ENCODE results near the gene ETV1.
"Not testable (repeated sequence)": the region's sequence is repeated elsewhere in the genome, so short reads cannot be mapped to it uniquely, and the experiment has no call there.

ETV1 gene

GRCh38 chr7:13933091-13933490, 56.4 kb downstream of the ETV1 start:
- Histone ChIP-seq H3K9me3 (ENCODE audit: control insufficient read depth, insufficient read depth, low read length) (no peaks in the 10 kb centered on the region), H3K9ac (ENCODE audit: low read depth, low read length) (no peak overlapping the region), H3K4me3 (ENCODE audit: low read depth, low read length) (no peak overlapping the region), H3K36me3 (ENCODE audit: control insufficient read depth, insufficient read depth, low read length) (peaks cover 76% of the 10 kb centered on the region), H3K27ac (ENCODE audit: low read depth, low read length) (no peak overlapping the region), H3K4me1 (ENCODE audit: control insufficient read depth, insufficient read depth, low read length) (no peaks in the 10 kb centered on the region; the same call in 1 of the 2 replicates), H3K27me3 (ENCODE audit: control insufficient read depth, insufficient read depth, low read length) (no peaks in the 10 kb centered on the region)

GRCh38 chr7:13932131-13932530, 57.3 kb downstream of the ETV1 start:
- H3K9me3 ChIP-seq (ENCODE audit: control insufficient read depth, insufficient read depth, low read length): no peaks in the 10 kb centered on the region
- no peak overlapping the region for H3K9ac ChIP-seq (ENCODE audit: low read depth, low read length)
- no peaks in the 10 kb centered on the region; the same call in 1 of the 2 replicates for H3K4me1 ChIP-seq (ENCODE audit: control insufficient read depth, insufficient read depth, low read length)

GRCh38 chr7:13921062-13921461, 68.4 kb downstream of the ETV1 start:
- Histone ChIP-seq H3K27ac (ENCODE audit: low read depth, low read length) (no peak overlapping the region), H3K4me3 (ENCODE audit: low read depth, low read length) (no peak overlapping the region), H3K9me3 (ENCODE audit: control insufficient read depth, insufficient read depth, low read length) (no peaks in the 10 kb centered on the region), H3K27me3 (ENCODE audit: control insufficient read depth, insufficient read depth, low read length) (no peaks in the 10 kb centered on the region), H3K36me3 (ENCODE audit: control insufficient read depth, insufficient read depth, low read length) (peaks cover 5% of the 10 kb centered on the region; the same call in 1 of the 2 replicates), H3K4me1 (ENCODE audit: control insufficient read depth, insufficient read depth, low read length) (peaks cover 11% of the 10 kb centered on the region), H3K9ac (ENCODE audit: low read depth, low read length) (no peak overlapping the region)

More at GRCh38 chr7:13932131-13932530, 57.3 kb downstream of the ETV1 start:
- Histone ChIP-seq H3K27ac (ENCODE audit: low read depth, low read length) (no peak overlapping the region), H3K4me3 (ENCODE audit: low read depth, low read length) (no peak overlapping the region), H3K27me3 (ENCODE audit: control insufficient read depth, insufficient read depth, low read length) (no peaks in the 10 kb centered on the region), H3K36me3 (ENCODE audit: control insufficient read depth, insufficient read depth, low read length) (peaks cover 77% of the 10 kb centered on the region)

- peak overlapping the region; percentile 26 for H3K27ac ChIP-seq (ENCODE audit: low read depth, low read length)
- peaks cover 11% of the 10 kb centered on the region for H3K4me1 ChIP-seq (ENCODE audit: control insufficient read depth, insufficient read depth, low read length)
- no peak overlapping the region for H3K4me3 ChIP-seq (ENCODE audit: low read depth, low read length)
- H3K27me3 ChIP-seq (ENCODE audit: control insufficient read depth, insufficient read depth, low read length): no peaks in the 10 kb centered on the region
- H3K9me3 ChIP-seq (ENCODE audit: control insufficient read depth, insufficient read depth, low read length): no peaks in the 10 kb centered on the region
- peaks cover 2% of the 10 kb centered on the region; the same call in 1 of the 2 replicates for H3K36me3 ChIP-seq (ENCODE audit: control insufficient read depth, insufficient read depth, low read length)
- no peak overlapping the region for H3K9ac ChIP-seq (ENCODE audit: low read depth, low read length)
Measured at GRCh38 chr7:13920053-13920697, 69.3 kb downstream of the ETV1 start.

GRCh38 chr7:13918333-13918732, 71.1 kb downstream of the ETV1 start:
- H3K9me3 ChIP-seq (ENCODE audit: control insufficient read depth, insufficient read depth, low read length); H3K4me3 ChIP-seq (ENCODE audit: low read depth, low read length); H3K9ac ChIP-seq (ENCODE audit: low read depth, low read length); H3K36me3 ChIP-seq (ENCODE audit: control insufficient read depth, insufficient read depth, low read length); H3K27me3 ChIP-seq (ENCODE audit: control insufficient read depth, insufficient read depth, low read length); H3K27ac ChIP-seq (ENCODE audit: low read depth, low read length): not testable (repeated sequence)
- H3K4me1 ChIP-seq (ENCODE audit: control insufficient read depth, insufficient read depth, low read length): peaks cover 11% of the 10 kb centered on the region

GRCh38 chr7:13917103-13917502, 72.4 kb downstream of the ETV1 start:
- not testable (repeated sequence) for H3K9ac ChIP-seq (ENCODE audit: low read depth, low read length); H3K4me3 ChIP-seq (ENCODE audit: low read depth, low read length); H3K36me3 ChIP-seq (ENCODE audit: control insufficient read depth, insufficient read depth, low read length); H3K9me3 ChIP-seq (ENCODE audit: control insufficient read depth, insufficient read depth, low read length); H3K27me3 ChIP-seq (ENCODE audit: control insufficient read depth, insufficient read depth, low read length); H3K27ac ChIP-seq (ENCODE audit: low read depth, low read length)
- peaks cover 11% of the 10 kb centered on the region for H3K4me1 ChIP-seq (ENCODE audit: control insufficient read depth, insufficient read depth, low read length)

GRCh38 chr7:13915891-13916290, 73.6 kb downstream of the ETV1 start:
- H3K4me3 ChIP-seq (ENCODE audit: low read depth, low read length): no peak overlapping the region
- no peak overlapping the region for H3K9ac ChIP-seq (ENCODE audit: low read depth, low read length)
- H3K9me3 ChIP-seq (ENCODE audit: control insufficient read depth, insufficient read depth, low read length): no peaks in the 10 kb centered on the region
- no peaks in the 10 kb centered on the region for H3K27me3 ChIP-seq (ENCODE audit: control insufficient read depth, insufficient read depth, low read length)
- peaks cover 11% of the 10 kb centered on the region for H3K4me1 ChIP-seq (ENCODE audit: control insufficient read depth, insufficient read depth, low read length)
- no peak overlapping the region for H3K27ac ChIP-seq (ENCODE audit: low read depth, low read length)
- H3K36me3 ChIP-seq (ENCODE audit: control insufficient read depth, insufficient read depth, low read length): no peaks in the 10 kb centered on the region

- no peak overlapping the region for H3K27ac ChIP-seq (ENCODE audit: low read depth, low read length)
- peaks cover 20% of the 10 kb centered on the region for H3K36me3 ChIP-seq (ENCODE audit: control insufficient read depth, insufficient read depth, low read length)
- no peak overlapping the region for H3K9ac ChIP-seq (ENCODE audit: low read depth, low read length)
- no peaks in the 10 kb centered on the region for H3K9me3 ChIP-seq (ENCODE audit: control insufficient read depth, insufficient read depth, low read length)
- H3K4me1 ChIP-seq (ENCODE audit: control insufficient read depth, insufficient read depth, low read length): peaks cover 20% of the 10 kb centered on the region
- H3K4me3 ChIP-seq (ENCODE audit: low read depth, low read length): no peak overlapping the region
- H3K27me3 ChIP-seq (ENCODE audit: control insufficient read depth, insufficient read depth, low read length): no peaks in the 10 kb centered on the region
Measured at GRCh38 chr7:13912715-13913278, 76.7 kb downstream of the ETV1 start.

GRCh38 chr7:13911909-13912308, 77.6 kb downstream of the ETV1 start:
- Histone ChIP-seq H3K36me3 (ENCODE audit: control insufficient read depth, insufficient read depth, low read length) (peaks cover 29% of the 10 kb centered on the region), H3K4me3 (ENCODE audit: low read depth, low read length) (no peak overlapping the region), H3K4me1 (ENCODE audit: control insufficient read depth, insufficient read depth, low read length) (peaks cover 20% of the 10 kb centered on the region), H3K9me3 (ENCODE audit: control insufficient read depth, insufficient read depth, low read length) (no peaks in the 10 kb centered on the region), H3K27me3 (ENCODE audit: control insufficient read depth, insufficient read depth, low read length) (no peaks in the 10 kb centered on the region), H3K27ac (ENCODE audit: low read depth, low read length) (no peak overlapping the region), H3K9ac (ENCODE audit: low read depth, low read length) (no peak overlapping the region)

- no peak overlapping the region for H3K27ac ChIP-seq (ENCODE audit: low read depth, low read length)
- H3K4me1 ChIP-seq (ENCODE audit: control insufficient read depth, insufficient read depth, low read length): peaks cover 20% of the 10 kb centered on the region
- no peak overlapping the region for H3K4me3 ChIP-seq (ENCODE audit: low read depth, low read length)
- no peaks in the 10 kb centered on the region for H3K9me3 ChIP-seq (ENCODE audit: control insufficient read depth, insufficient read depth, low read length)
- H3K9ac ChIP-seq (ENCODE audit: low read depth, low read length): no peak overlapping the region
- no peaks in the 10 kb centered on the region for H3K27me3 ChIP-seq (ENCODE audit: control insufficient read depth, insufficient read depth, low read length)
- peaks cover 38% of the 10 kb centered on the region for H3K36me3 ChIP-seq (ENCODE audit: control insufficient read depth, insufficient read depth, low read length)
Measured at GRCh38 chr7:13910805-13911551, 78.5 kb downstream of the ETV1 start.

All from HUES48 (cell line).